Smooth muscle cell (in vitro differentiated cells): ENCODE data around the gene TUBB4B. TPM values are rescaled to one million over a fixed set of nuclear protein-coding genes. Genes with fewer than 3 reads are reported as not detected.
A peak's percentile ranks its signal among the peaks of the same experiment; 100 is the strongest.

Experiments
- DNase-seq: peaks from one replicate; lab custom pipeline; 2025; ENCODE audit not compliant: unreplicated experiment; lab: John Stamatoyannopoulos, UW
- H2AFZ ChIP-seq: fragments of 200-600 bp; sonication (generic); 2 replicates; pipeline ENCODE4 v1.6.0; 2016; ENCODE audit warnings: antibody characterized with exemption, low read depth, mild to moderate bottlenecking
- H3F3A ChIP-seq: fragments of 200-600 bp; sonication (generic); 2 replicates; pipeline ENCODE4 v1.6.0; 2017; ENCODE audit warnings: antibody characterized with exemption, low read depth
- H3K27ac ChIP-seq: fragments of 200-600 bp; sonication (generic); 2 replicates; pipeline ENCODE4 v1.5.1; 2016; ENCODE audit warnings: low read depth, mild to moderate bottlenecking
- H3K27me3 ChIP-seq: fragments of 200-600 bp; sonication (generic); 2 replicates; pipeline ENCODE4 v1.6.1; 2016; ENCODE audit warnings: low read depth, mild to moderate bottlenecking
- H3K36me3 ChIP-seq: fragments of 200-600 bp; sonication (generic); 2 replicates; pipeline ENCODE4 v1.5.1; 2016; ENCODE audit warnings: low read depth
- H3K4me1 ChIP-seq: fragments of 200-600 bp; sonication (generic); 2 replicates; pipeline ENCODE4 v1.5.1; 2016; ENCODE audit warnings: low read depth
- H3K4me2 ChIP-seq: fragments of 200-600 bp; sonication (generic); 2 replicates; pipeline ENCODE4 v1.6.0; 2016; ENCODE audit warnings: mild to moderate bottlenecking
- H3K4me3 ChIP-seq: fragments of 200-600 bp; sonication (generic); 2 replicates; pipeline ENCODE4 v1.5.1; 2016; ENCODE audit warnings: mild to moderate bottlenecking
- H3K79me2 ChIP-seq: fragments of 200-600 bp; sonication (generic); 2 replicates; pipeline ENCODE4 v1.6.0; 2016; ENCODE audit warnings: low read depth, mild to moderate bottlenecking
- H3K9ac ChIP-seq: fragments of 200-600 bp; sonication (generic); 2 replicates; pipeline ENCODE4 v1.6.0; 2016; ENCODE audit warnings: low read depth
- H3K9me3 ChIP-seq: fragments of 200-600 bp; sonication (generic); replicated peaks from 2 replicates; pipeline ENCODE4 v1.5.1; 2016; ENCODE audit warnings: low read depth
- H4K20me1 ChIP-seq: fragments of 200-600 bp; sonication (generic); 2 replicates; pipeline ENCODE4 v1.6.0; 2016; ENCODE audit warnings: low read depth
- CTCF ChIP-seq: fragments of 200-600 bp; sonication (generic); IDR thresholded peaks from 2 replicates; pipeline ENCODE4 v1.5.1; 2017; ENCODE audit warnings: borderline replicate concordance, mild to moderate bottlenecking, antibody characterized with exemption; ENCODE audit not compliant: insufficient read depth, poor library complexity, severe bottlenecking
- WGBS: methylation state at CpG from one replicate; pipeline ENCODE4 v1.1.7; 2016; ENCODE audit warnings: low lambda C conversion rate; 5-methylcytosine and 5-hydroxymethylcytosine counted together
- polyA plus RNA-seq: library from polyadenylated mRNA; unstranded; fragments of >200 nt; fragmentation: Nextera tagmentation; extraction: Ambion mirVana; gene quantifications from 2 replicates; pipeline ENCODE4 v1.2.1, GENCODE V29; 2016
- total RNA-seq: library from RNA; depleted of rRNA; stranded (reverse); fragments of >200 nt; gene quantifications from 2 replicates; pipeline ENCODE4 v1.2.3, GENCODE V29; 2014

The TUBB4B gene
- total and polyA plus RNA-seq, 2 experiments from 2014 or later, result 164 to 317 TPM

GRCh38 chr9:137221095-137221505 lies 20.0 kb upstream of the TUBB4B start:
- 96% methylated on average over 9 of the region's 14 CpGs for WGBS
- Histone ChIP-seq H3K9ac (no peak overlapping the region), H3K4me2 (peak overlapping the region; percentile 85), H3K27ac (no peak overlapping the region), H3K4me3 (no peak overlapping the region), H3K27me3 (no peaks in the 10 kb centered on the region), H2AFZ (no peak overlapping the region), H3K9me3 (no peaks in the 10 kb centered on the region), H4K20me1 (no peaks in the 10 kb centered on the region), H3K4me1 (peaks cover 8% of the 10 kb centered on the region), H3K36me3 (no peaks in the 10 kb centered on the region), H3K79me2 (no peaks in the 10 kb centered on the region), H3F3A (no peaks in the 10 kb centered on the region)
- no peak for TF ChIP-seq CTCF
- DNase-seq, result no peak

GRCh38 chr9:137221506-137222111 lies 19.5 kb upstream of the TUBB4B start:
- no peak for TF ChIP-seq CTCF
- Histone ChIP-seq H3K27me3 (no peaks in the 10 kb centered on the region), H3K9ac (no peak overlapping the region), H3K27ac (no peak overlapping the region), H3K4me3 (peak overlapping the region; percentile 48), H2AFZ (no peak overlapping the region), H3K9me3 (no peaks in the 10 kb centered on the region), H4K20me1 (no peaks in the 10 kb centered on the region), H3K4me2 (peak overlapping the region; percentile 85), H3K36me3 (no peaks in the 10 kb centered on the region), H3F3A (no peaks in the 10 kb centered on the region), H3K79me2 (no peaks in the 10 kb centered on the region), H3K4me1 (peaks cover 8% of the 10 kb centered on the region)
- 18% methylated on average over 6 of the region's 61 CpGs for WGBS
- DNase-seq, result no peak

GRCh38 chr9:137222190-137223077 lies 18.7 kb upstream of the TUBB4B start, which contains the start of gene RNF208:
TSS of gene RNF208 (minus strand) at chr9:137222240. CDS start at chr9:137221212, 1,028 bp downstream.
- H3K36me3 ChIP-seq, result no peaks in the 10 kb centered on the region
- no peaks in the 10 kb centered on the region for H3K79me2 ChIP-seq
- H3K4me3 ChIP-seq, result peak within 1 kb of the TSS; percentile 61
- no peak for TF ChIP-seq CTCF
- H2AFZ ChIP-seq, result no peak within 1 kb of the TSS
- H3K9me3 ChIP-seq, result no peaks in the 10 kb centered on the region
- H3K4me2 ChIP-seq, result peak within 1 kb of the TSS; percentile 89
- H3F3A ChIP-seq, result no peaks in the 10 kb centered on the region
- no peak within 1 kb of the TSS for H3K27ac ChIP-seq
- no peak for DNase-seq
- no peak within 1 kb of the TSS for H3K9ac ChIP-seq
- no peaks in the 10 kb centered on the region for H3K27me3 ChIP-seq
- WGBS, result 12% methylated on average over 34 of the region's 88 CpGs
- no peaks in the 10 kb centered on the region for H4K20me1 ChIP-seq
- H3K4me1 ChIP-seq, result peaks cover 8% of the 10 kb centered on the region
